IMR-90 (cell line): ENCODE results near the gene MCF2L2.

ENCODE experiments used
- CEBPB ChIP-seq: IDR thresholded peaks from 2 replicates; pipeline ENCODE4 v1.6.1; 2012; ENCODE audit warnings: low read depth, low read length, improper control_type of control experiment
- CHD1 ChIP-seq: IDR thresholded peaks from 2 replicates; pipeline ENCODE4 v1.6.1; 2012; ENCODE audit warnings: low read depth, low read length, improper control_type of control experiment
- CTCF ChIP-seq: conservative IDR thresholded peaks from 2 replicates; pipeline ENCODE4 v1.5.1; 2012; ENCODE audit warnings: mild to moderate bottlenecking, low read depth, low read length, improper control_type of control experiment
- MAZ ChIP-seq: IDR thresholded peaks from 2 replicates; pipeline ENCODE4 v1.6.1; 2012; ENCODE audit warnings: low read depth, mild to moderate bottlenecking, low read length, improper control_type of control experiment, moderate library complexity, borderline replicate concordance
- POLR2A ChIP-seq: IDR thresholded peaks from 2 replicates; pipeline ENCODE4 v1.6.1; 2012; ENCODE audit warnings: mild to moderate bottlenecking, low read depth, low read length
- RAD21 ChIP-seq: IDR thresholded peaks from 2 replicates; pipeline ENCODE4 v1.6.1; 2012; ENCODE audit warnings: low read length, improper control_type of control experiment
- SMC3 ChIP-seq: fragments of 150-350 bp; IDR thresholded peaks from 2 replicates; pipeline ENCODE4 v1.6.1; 2016; ENCODE audit warnings: low read depth, mild to moderate bottlenecking, antibody characterized with exemption, low read length, moderate library complexity
- USF2 ChIP-seq: fragments of 150-350 bp; IDR thresholded peaks from 2 replicates; pipeline ENCODE4 v1.6.1; 2017; ENCODE audit warnings: mild to moderate bottlenecking, antibody characterized with exemption, low read length, low read depth

- no peak for TF ChIP-seq CTCF
- no peak for TF ChIP-seq RAD21
- no peak for TF ChIP-seq MAZ
- no peak for TF ChIP-seq POLR2A
- no peak for TF ChIP-seq SMC3
- TF ChIP-seq USF2: no peak
- no peak for TF ChIP-seq CHD1
- TF ChIP-seq CEBPB: no peak
Observed at GRCh38 chr3:183430325-183430957, 2.0 kb upstream of the MCF2L2 start.
